GM19193 (cell line): ENCODE results near the gene C20orf173.

ENCODE experiments used
- POLR2A ChIP-seq: IDR thresholded peaks from 4 replicates; pipeline ENCODE4 v1.6.1; 2011; ENCODE audit not compliant: insufficient read depth, insufficient read length; ENCODE audit errors: extremely low read depth

The C20orf173 gene

DNA sequence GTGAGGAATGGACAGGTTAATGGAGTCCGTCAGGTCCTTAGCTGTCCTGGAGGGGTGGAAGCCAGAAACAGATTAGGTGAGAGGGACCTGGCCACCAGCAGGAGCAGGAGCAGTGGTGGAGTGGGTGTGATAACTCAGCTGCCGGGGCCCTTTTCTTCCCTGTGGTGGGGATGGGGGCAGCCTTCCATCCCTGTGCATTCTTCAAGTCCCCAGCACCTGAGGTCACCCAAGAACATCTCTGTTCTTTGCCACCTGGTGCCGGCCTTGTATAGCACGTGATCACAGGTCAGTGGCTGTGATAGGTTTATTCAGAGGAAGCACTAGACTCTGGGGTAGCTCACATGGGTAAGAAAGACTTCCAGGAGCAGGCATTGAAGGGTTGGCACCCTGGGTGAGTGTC lies 29.0 kb upstream of the C20orf173 start:
- no peak for TF ChIP-seq POLR2A

DNA sequence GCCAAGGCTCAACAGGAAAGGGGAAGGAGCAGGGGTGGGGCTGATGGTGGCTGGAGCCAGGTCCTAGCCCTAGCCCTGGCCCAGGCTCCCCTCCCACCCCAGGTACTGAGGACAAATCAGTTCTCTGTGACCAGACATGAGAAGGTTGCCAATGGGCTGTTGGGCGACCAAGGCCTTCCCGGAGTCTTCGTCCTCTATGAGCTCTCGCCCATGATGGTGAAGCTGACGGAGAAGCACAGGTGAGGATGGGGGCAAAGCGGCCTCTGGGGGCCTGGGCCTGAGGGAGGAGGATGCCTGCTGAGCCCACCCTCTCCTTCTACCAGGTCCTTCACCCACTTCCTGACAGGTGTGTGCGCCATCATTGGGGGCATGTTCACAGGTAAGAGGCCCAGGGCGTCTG lies 27.4 kb upstream of the C20orf173 start:
- TF ChIP-seq POLR2A, result no peak

- no peak for TF ChIP-seq POLR2A
These were observed 26.6 kb upstream of the C20orf173 start for GRCh38 chr20:35555951-35556645.

- TF ChIP-seq POLR2A, result no peak
These were observed 23.5 kb upstream of the C20orf173 start for GRCh38 chr20:35552914-35553313.

GRCh38 chr20:35551503-35551902 lies 22.1 kb upstream of the C20orf173 start:
- TF ChIP-seq POLR2A, result no peak

DNA sequence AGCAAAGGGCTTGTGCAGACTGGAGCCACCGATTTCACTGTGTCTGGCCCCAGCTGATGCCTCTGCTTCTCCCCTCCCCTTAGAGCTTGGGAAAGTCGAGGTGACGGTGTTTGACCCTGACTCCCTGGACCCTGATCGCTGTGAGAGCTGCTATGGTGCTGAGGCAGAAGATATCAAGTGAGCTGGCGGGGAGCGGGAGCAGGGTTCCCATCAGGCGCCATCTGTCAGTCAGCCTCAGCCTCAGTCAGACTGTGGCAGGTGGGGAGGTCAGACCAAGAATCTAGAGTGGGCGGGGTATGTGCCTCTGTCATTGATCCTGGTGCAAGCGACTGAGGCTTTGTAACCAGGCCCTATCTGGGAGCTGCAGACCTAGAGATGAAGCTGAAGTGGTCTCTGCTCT lies 17.9 kb upstream of the C20orf173 start:
- no peak for TF ChIP-seq POLR2A

DNA sequence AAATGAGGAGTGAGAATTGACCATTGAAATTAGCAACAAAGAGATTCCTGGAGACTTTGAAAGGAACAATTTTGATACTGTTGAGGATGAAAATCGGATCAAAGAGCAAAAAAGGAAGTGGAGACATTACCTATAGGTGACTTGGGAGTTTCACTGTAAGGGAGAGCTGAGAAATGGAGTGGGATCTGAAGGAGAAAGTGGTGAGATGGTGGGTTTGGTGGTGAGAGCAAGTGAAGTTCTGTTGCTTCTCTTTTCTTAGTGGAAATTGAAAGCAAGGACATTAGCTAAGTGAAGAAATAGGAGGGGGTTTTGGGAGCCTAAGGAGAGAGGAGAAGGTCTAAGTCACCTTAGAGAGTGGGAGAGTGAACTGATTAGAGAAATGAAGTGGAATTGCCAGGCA lies 16.7 kb upstream of the C20orf173 start:
- no peak for TF ChIP-seq POLR2A

DNA sequence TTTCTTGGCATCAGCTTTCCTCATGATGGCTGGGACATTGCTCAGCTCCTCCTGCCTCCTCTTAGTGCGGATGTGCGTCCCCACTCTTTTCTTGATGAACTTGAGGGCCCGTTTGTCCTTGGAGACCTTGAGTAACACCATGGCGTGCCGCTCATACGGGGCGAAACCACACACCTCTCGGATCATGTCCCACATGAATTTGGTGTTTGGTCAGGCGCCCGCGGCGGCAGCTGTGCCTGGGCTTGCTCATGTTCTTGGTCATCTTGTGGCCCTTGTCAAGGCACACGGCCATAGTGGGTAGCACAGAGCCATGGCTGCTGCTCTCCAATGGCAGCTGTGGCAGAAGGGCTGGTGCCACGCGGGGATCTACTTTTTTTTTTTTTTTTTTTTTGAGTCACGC lies 15.0 kb upstream of the C20orf173 start:
- TF ChIP-seq POLR2A, result no peak

GRCh38 chr20:35542990-35543389 lies 13.5 kb upstream of the C20orf173 start:
- no peak for TF ChIP-seq POLR2A

GRCh38 chr20:35541783-35542662 lies 12.6 kb upstream of the C20orf173 start, which contains the start of gene ERGIC3:
Gene ERGIC3, plus strand, starts transcription at chr20:35542078. Its CDS starts 20 bp downstream, at chr20:35542098.
- peak; percentile 75 for TF ChIP-seq POLR2A

DNA sequence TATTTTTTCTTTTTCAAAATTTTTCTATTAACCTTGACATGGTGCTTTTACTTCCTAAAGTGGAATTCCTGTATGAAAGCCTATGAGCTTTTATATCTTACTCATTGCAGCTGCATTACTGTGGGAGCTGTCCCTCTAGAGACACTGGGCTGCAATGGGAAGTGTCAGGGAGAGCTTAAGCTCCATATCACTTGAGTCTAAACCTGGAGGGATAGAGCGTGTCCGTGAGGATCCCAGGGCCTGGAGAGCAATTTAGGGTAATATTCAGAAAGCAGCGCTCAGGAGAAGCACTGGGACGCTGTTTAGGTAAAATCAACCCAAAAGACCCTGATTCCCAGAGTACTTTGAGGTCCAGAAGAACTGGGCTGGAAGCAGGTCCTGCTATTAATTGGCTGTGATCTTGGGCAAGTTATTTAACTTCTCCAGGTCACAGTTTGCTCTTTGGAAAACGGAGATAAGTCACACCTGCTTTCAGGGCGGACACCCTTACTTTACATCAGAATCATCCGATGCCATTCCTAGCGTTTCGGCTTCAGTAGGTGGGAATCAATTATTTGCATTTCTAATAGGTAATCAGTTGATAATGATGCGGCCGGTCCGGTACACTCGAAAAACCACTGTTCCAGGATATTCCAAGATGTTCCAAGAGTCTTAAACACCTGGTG lies 11.8 kb upstream of the C20orf173 start:
- no peak for TF ChIP-seq POLR2A

- peak; percentile 62 for TF ChIP-seq POLR2A
These were observed 10.3 kb upstream of the C20orf173 start for GRCh38 chr20:35539756-35540212.

DNA sequence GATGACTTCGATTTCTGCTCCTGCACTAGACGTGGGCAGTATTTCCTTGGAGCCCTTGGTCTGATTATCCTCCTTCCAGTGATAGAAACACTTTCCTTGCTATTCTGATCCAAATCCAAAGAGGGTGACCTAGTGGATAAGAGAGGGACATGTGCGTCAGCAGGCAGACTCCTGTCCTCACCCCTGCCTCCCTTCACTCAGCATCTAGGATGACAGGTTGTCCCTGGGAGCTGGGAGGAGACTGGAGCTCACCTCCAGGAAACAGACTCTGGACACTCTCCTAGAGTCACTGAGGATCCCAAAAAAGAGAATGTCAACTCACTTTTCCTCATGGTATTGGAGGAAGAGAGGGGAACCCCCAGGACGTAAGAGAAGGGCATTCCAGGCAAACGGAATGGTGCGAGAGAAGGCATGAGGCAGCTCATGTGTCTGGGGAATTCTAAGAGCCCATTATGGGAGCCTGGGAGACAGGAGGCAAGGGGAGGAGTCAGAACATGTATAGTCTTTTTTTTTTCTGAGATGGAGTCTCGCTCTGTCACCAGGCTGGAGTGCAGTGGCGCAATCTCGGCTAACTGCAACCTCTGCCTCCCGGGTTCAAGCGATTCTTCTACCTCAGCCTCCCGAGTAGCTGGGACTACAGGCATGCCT lies 2.2 kb downstream of the C20orf173 start:
- TF ChIP-seq POLR2A, result no peak

GRCh38 chr20:35525639-35526038 lies 3.8 kb downstream of the C20orf173 start:
- no peak for TF ChIP-seq POLR2A

DNA sequence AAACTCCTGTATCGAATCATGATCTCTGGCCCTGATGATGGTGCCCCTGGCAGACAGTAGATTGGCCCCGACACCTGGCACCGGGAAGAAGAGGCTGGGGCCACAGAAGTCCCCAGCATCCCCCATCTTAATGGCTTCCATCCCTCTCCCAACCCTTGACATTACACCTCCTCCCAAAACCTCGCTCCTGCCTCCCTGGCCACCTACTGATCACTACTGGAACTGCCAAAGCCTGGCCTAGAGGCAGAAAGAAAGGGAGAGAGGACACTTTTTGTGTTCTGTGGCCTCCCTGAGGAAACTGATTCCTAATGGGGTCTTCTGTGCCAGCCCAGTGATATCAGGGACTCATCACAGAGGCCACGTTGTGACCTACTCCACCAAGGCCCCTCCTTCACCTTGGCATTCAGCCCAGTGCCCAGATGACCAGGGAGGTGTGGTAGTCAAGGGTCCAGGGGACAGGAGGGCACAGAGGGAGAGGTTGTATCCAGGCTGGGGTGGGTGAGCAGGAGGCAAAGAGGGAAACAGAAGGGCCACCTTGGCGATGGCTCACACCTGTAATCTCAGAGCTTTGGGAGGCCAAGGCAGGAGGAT lies 6.1 kb downstream of the C20orf173 start:
- no peak for TF ChIP-seq POLR2A

DNA sequence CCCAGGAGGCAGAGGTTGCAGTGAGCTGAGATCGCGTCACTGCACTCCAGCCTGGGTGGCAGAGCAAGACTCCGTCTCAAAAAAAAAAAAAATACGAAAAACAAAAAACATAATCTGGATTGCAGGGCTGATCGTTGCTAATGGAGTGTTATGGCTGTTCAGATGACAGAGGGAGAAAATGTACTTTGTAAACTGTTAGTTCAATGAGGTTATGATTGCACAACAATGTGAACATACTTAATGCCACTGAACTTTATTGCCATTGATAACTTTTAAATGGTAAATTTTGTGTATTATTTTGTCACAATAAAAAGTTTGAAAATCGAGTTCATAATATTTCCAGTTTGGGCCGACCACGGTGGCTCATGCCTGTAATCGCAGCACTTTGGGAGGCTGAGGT lies 10.5 kb downstream of the C20orf173 start:
- TF ChIP-seq POLR2A, result no peak
